ENCODE results near the gene TRAM2. TPM values are rescaled to one million over a fixed set of nuclear protein-coding genes. Genes with fewer than 3 reads are reported as not detected.

The TRAM2 gene
- total and polyA plus RNA-seq, 10 of the 15 experiments (the other 5 are each of a cell fraction or from before 2014, with no cell fraction given) = 2.5 to 15.0 (median 11.0) TPM

- no TSS peak for BruUV-seq (replicated peaks)
- H3K4me2 ChIP-seq (ENCODE audit: control insufficient read depth, insufficient read depth) = no peak overlapping the region
- H3K79me2 ChIP-seq (ENCODE audit: control insufficient read depth, insufficient read depth, low read length) = no peaks in the 10 kb centered on the region
- no peaks in the 10 kb centered on the region; the same call in 1 of the 2 replicates for H3K4me1 ChIP-seq (ENCODE audit: control insufficient read depth, insufficient read depth, low read length)
- no peaks in the 10 kb centered on the region; the same call in 1 of the 2 replicates for H4K20me1 ChIP-seq (ENCODE audit: control insufficient read depth, insufficient read depth)
- H3K9ac ChIP-seq (ENCODE audit: control insufficient read depth, insufficient read depth, low read length) = no peak overlapping the region
- no peak overlapping the region for H2AFZ ChIP-seq (ENCODE audit: control insufficient read depth, low read depth, low read length)
- H3K36me3 ChIP-seq (ENCODE audit: control insufficient read depth in 2 of 2, insufficient read depth in 2 of 2, low read length in 1 of 2) = peaks cover 10 to 21% of the 10 kb centered on the region in 2 experiments; a peak in 3 of 4 replicates
- no peak for FAIRE-seq
- intact Hi-C loops (cut with micrococcal nuclease; ENCODE audit: unreplicated experiment) (no loop called here), in situ Hi-C loops (cut with MboI) (no loop called here)
- no peak overlapping the region for H3K27ac ChIP-seq (ENCODE audit: control insufficient read depth, insufficient read depth)
- H3K27me3 ChIP-seq (replicated peaks in 1 of 2; ENCODE audit: control insufficient read depth in 2 of 2, insufficient read depth in 2 of 2, low read length in 1 of 2) = no peaks in the 10 kb centered on the region
- ChIA-PET CTCF (interaction anchor here (1.1 to 2.0 kb wide), 2 partner anchors 92 to 153 kb away, joined by 3 to 10 read pairs; no protein-coding TSS in a partner anchor), POLR2A (interaction anchor here (1.1 kb wide), 1 partner anchor 14 kb away, joined by 4 read pairs; no protein-coding TSS in a partner anchor), RAD21 (ENCODE audit: unreplicated experiment) (interaction anchor here (2.0 kb wide), 1 partner anchor 11 kb away, joined by 6 read pairs; no protein-coding TSS in a partner anchor), SMC1A (ENCODE audit: uncharacterized antibody, unreplicated experiment) (no interaction called here)
- no peak for DNase-seq (ENCODE audit: low read depth, low spot score)
- TF ChIP-seq PAX5 (IDR thresholded peaks at IDR 0.05; ENCODE audit: borderline replicate concordance, low read depth, low read length) = no peak
- no peak for TF ChIP-seq BACH1 (IDR thresholded peaks at IDR 0.05; ENCODE audit: borderline replicate concordance)
- no peak for TF ChIP-seq STAT1 (conservative IDR thresholded peaks at IDR 0.05)
- no peak for TF ChIP-seq SPI1 (IDR thresholded peaks at IDR 0.05; ENCODE audit: borderline replicate concordance, insufficient read depth, low read depth, low read length)
- TF ChIP-seq POLR2A (IDR thresholded peaks at IDR 0.05; ENCODE audit: low read depth, low read length) = no peak
- no peak for TF ChIP-seq RBBP5 (conservative IDR thresholded peaks at IDR 0.05)
- TF ChIP-seq ETV6 (conservative IDR thresholded peaks at IDR 0.05 in 1 of 2, IDR thresholded peaks at IDR 0.05 in 1 of 2; ENCODE audit: borderline replicate concordance in 1 of 2, low read depth in 1 of 2) = no peak
- no peak for TF ChIP-seq SMAD1 (IDR thresholded peaks at IDR 0.05; ENCODE audit: low read depth, partially characterized antibody)
- TF ChIP-seq TCF3 (IDR thresholded peaks at IDR 0.05; ENCODE audit: borderline replicate concordance, insufficient read depth, low read depth, low read length) = no peak
- TF ChIP-seq CREB1 (IDR thresholded peaks at IDR 0.05; ENCODE audit: low read depth) = no peak
- no peak for TF ChIP-seq ZSCAN29 (IDR thresholded peaks at IDR 0.05)
- TF ChIP-seq MYC (IDR thresholded peaks at IDR 0.05; ENCODE audit: insufficient read depth, insufficient read length, insufficient replicate concordance, low read length, severe bottlenecking) = no peak
- no peaks in the 10 kb centered on the region for H3K9me3 ChIP-seq (replicated peaks; ENCODE audit: control insufficient read depth, insufficient read depth, low read length)
- ATAC-seq = no peak
- no peak overlapping the region for H3K4me3 ChIP-seq
Observed at GRCh38 chr6:52510213-52510562, 66.7 kb downstream of the TRAM2 start.
